Left ventricle myocardium inferior (tissue), 1 donor: ENCODE measurements around the gene SH2D3A. TPM values are rescaled to one million over a fixed set of nuclear protein-coding genes. Genes with fewer than 3 reads are reported as not detected.

ENCODE experiments used
- DNase-seq: peaks from one replicate; pipeline ENCODE4 v3.0.0-alpha.2; 2020
- H3K27ac ChIP-seq: fragments of 200-600 bp; replicated peaks from 2 replicates; pipeline ENCODE4 v1.8.0; 2021
- H3K27me3 ChIP-seq: fragments of 200-600 bp; 2 replicates; pipeline ENCODE4 v1.8.0; 2021; ENCODE audit warnings: low read depth
- H3K36me3 ChIP-seq: fragments of 200-600 bp; 2 replicates; pipeline ENCODE4 v1.8.0; 2021
- H3K4me1 ChIP-seq: fragments of 200-600 bp; 2 replicates; pipeline ENCODE4 v1.8.0; 2021
- H3K4me3 ChIP-seq: fragments of 200-600 bp; 2 replicates; pipeline ENCODE4 v1.8.0; 2021; ENCODE audit warnings: mild to moderate bottlenecking, moderate library complexity
- H3K9me3 ChIP-seq: fragments of 200-600 bp; replicated peaks from 2 replicates; pipeline ENCODE4 v1.8.0; 2021
- CTCF ChIP-seq: fragments of 200-600 bp; IDR thresholded peaks from 2 replicates; pipeline ENCODE4 v1.8.0; 2021; ENCODE audit warnings: antibody characterized with exemption, mild to moderate bottlenecking, borderline replicate concordance
- intact Hi-C: fragments of 100-400 bp; cut with micrococcal nuclease; formaldehyde crosslinking; loops from one replicate; pipeline ENCODE4 v1.11.0; 2022
- total RNA-seq: library from RNA; stranded (reverse); fragmentation: NEBNext Ultra II Directional; extraction: Animal tissue kit (Norgen Biotek cat#: 25700); gene quantifications from one replicate; pipeline ENCODE4 v1.2.1, GENCODE V29; 2021
- donor health status: DM: no; HTN: yes; CAD: no; lungs with severe emphysema.

SH2D3A gene
- total RNA-seq, 1 donor from 2014 or later, result 0.14 TPM

- no peak overlapping the region for H3K27ac ChIP-seq
- H3K36me3 ChIP-seq, result no peaks in the 10 kb centered on the region
- H3K4me3 ChIP-seq, result no peak overlapping the region
- peaks cover 44% of the 10 kb centered on the region for H3K27me3 ChIP-seq
- H3K9me3 ChIP-seq, result peaks cover 15% of the 10 kb centered on the region
- H3K4me1 ChIP-seq, result no peaks in the 10 kb centered on the region
- no peak for DNase-seq
- no peak for TF ChIP-seq CTCF
- intact Hi-C loops, result no loop called here
These were observed 23.2 kb upstream of the SH2D3A start for GRCh38 chr19:6790194-6791128.

GRCh38 chr19:6788896-6789295 lies 21.7 kb upstream of the SH2D3A start:
- TF ChIP-seq CTCF, result no peak
- intact Hi-C loops, result no loop called here
- no peak overlapping the region for H3K4me3 ChIP-seq
- peaks cover 53% of the 10 kb centered on the region for H3K27me3 ChIP-seq
- no peak overlapping the region for H3K27ac ChIP-seq
- H3K9me3 ChIP-seq, result no peaks in the 10 kb centered on the region
- no peaks in the 10 kb centered on the region for H3K4me1 ChIP-seq
- DNase-seq, result no peak
- no peaks in the 10 kb centered on the region for H3K36me3 ChIP-seq

- Histone ChIP-seq H3K9me3 (no peaks in the 10 kb centered on the region), H3K4me3 (no peak overlapping the region), H3K27me3 (peaks cover 58% of the 10 kb centered on the region), H3K4me1 (no peaks in the 10 kb centered on the region), H3K36me3 (no peaks in the 10 kb centered on the region), H3K27ac (no peak overlapping the region)
- no peak for TF ChIP-seq CTCF
- intact Hi-C loops, result no loop called here
- DNase-seq, result no peak
These were observed 20.2 kb upstream of the SH2D3A start for GRCh38 chr19:6787393-6787792.

GRCh38 chr19:6779206-6779605 lies 12.0 kb upstream of the SH2D3A start:
- Histone ChIP-seq H3K36me3 (no peaks in the 10 kb centered on the region), H3K27ac (no peak overlapping the region), H3K4me3 (no peak overlapping the region), H3K4me1 (peaks cover 4% of the 10 kb centered on the region), H3K27me3 (peaks cover 17% of the 10 kb centered on the region), H3K9me3 (no peaks in the 10 kb centered on the region)
- TF ChIP-seq CTCF, result no peak
- no peak for DNase-seq
- intact Hi-C loops, result loop anchor here (10.0 kb wide), 1 partner anchor 144 kb away; no protein-coding TSS in a partner anchor

- no peak for DNase-seq
- H3K36me3 ChIP-seq, result no peaks in the 10 kb centered on the region
- no peaks in the 10 kb centered on the region for H3K9me3 ChIP-seq
- H3K4me1 ChIP-seq, result peaks cover 4% of the 10 kb centered on the region
- H3K27ac ChIP-seq, result no peak overlapping the region
- peaks cover 10% of the 10 kb centered on the region for H3K27me3 ChIP-seq
- intact Hi-C loops, result loop anchor here (10.0 kb wide), 1 partner anchor 144 kb away; no protein-coding TSS in a partner anchor
- no peak overlapping the region for H3K4me3 ChIP-seq
- TF ChIP-seq CTCF, result no peak
These were observed 11.2 kb upstream of the SH2D3A start for GRCh38 chr19:6778386-6778785.
